ENCODE data around the gene VAV1.
"Not testable (repeated sequence)": the region's sequence is repeated elsewhere in the genome, so short reads cannot be mapped to it uniquely, and the experiment has no call there.

The VAV1 gene

GRCh38 chr19:6762253-6762797, 10.2 kb upstream of the VAV1 start:
- DNase-seq: not testable (repeated sequence)

- no peak for DNase-seq
Measured at GRCh38 chr19:6765738-6766356, 6.7 kb upstream of the VAV1 start.

- no peak for DNase-seq
Measured at GRCh38 chr19:6766357-6767080, 6.0 kb upstream of the VAV1 start.

GRCh38 chr19:6767081-6767356, 5.5 kb upstream of the VAV1 start:
- DNase-seq: no peak

GRCh38 chr19:6767357-6768235, 4.9 kb upstream of the VAV1 start, which contains the start of gene SH2D3A:
Gene SH2D3A (minus strand): TSS chr19:6767435. CDS start chr19:6763748, 3,687 bp downstream.
- no peak for DNase-seq

GRCh38 chr19:6768236-6768785, 4.2 kb upstream of the VAV1 start:
- DNase-seq: no peak

GRCh38 chr19:6769006-6769619, 3.4 kb upstream of the VAV1 start:
- no peak for DNase-seq

GRCh38 chr19:6771648-6772027, 870 bp upstream of the VAV1 start:
- DNase-seq: not testable (repeated sequence)

GRCh38 chr19:6772866-6773322, 386 bp downstream of the VAV1 start:
- no peak for DNase-seq

- DNase-seq: no peak
Measured at GRCh38 chr19:6773323-6773931, 919 bp downstream of the VAV1 start.

GRCh38 chr19:6774821-6775707, 2.6 kb downstream of the VAV1 start:
- DNase-seq: no peak

- DNase-seq: not testable (repeated sequence)
Measured at GRCh38 chr19:6776045-6776444, 3.5 kb downstream of the VAV1 start.

- DNase-seq: no peak
Measured at GRCh38 chr19:6776999-6777398, 4.5 kb downstream of the VAV1 start.

GRCh38 chr19:6777434-6777833, 4.9 kb downstream of the VAV1 start:
- DNase-seq: no peak

GRCh38 chr19:6778386-6778785, 5.9 kb downstream of the VAV1 start:
- DNase-seq: no peak

GRCh38 chr19:6779206-6779605, 6.7 kb downstream of the VAV1 start:
- no peak for DNase-seq

GRCh38 chr19:6787393-6787792, 14.9 kb downstream of the VAV1 start:
- no peak for DNase-seq

GRCh38 chr19:6788896-6789295, 16.4 kb downstream of the VAV1 start:
- no peak for DNase-seq

GRCh38 chr19:6790194-6791128, 18.0 kb downstream of the VAV1 start:
- DNase-seq: no peak

GRCh38 chr19:6791237-6791636, 18.7 kb downstream of the VAV1 start:
- no peak for DNase-seq
